CD4-positive, alpha-beta T cell (primary cell): Measurements from ENCODE around the gene COX17. TPM values are rescaled to one million over a fixed set of nuclear protein-coding genes. Genes with fewer than 3 reads are reported as not detected.
A peak's percentile ranks its signal among the peaks of the same experiment; 100 is the strongest.

Experiments
- ATAC-seq: fragments of 200-7000 bp; cut with Tn5 transposase; one replicate; pipeline ENCODE4 v1.10.0; 2022; ENCODE audit warnings: mild to moderate bottlenecking; ENCODE audit not compliant: poor library complexity
- CTCF ChIA-PET: fragments of 350-600 bp; sonication (Branson Sonifier 250); formaldehyde crosslinking; loops from one replicate; lab custom pipeline; 2021; ENCODE audit warnings: antibody characterized with exemption, inconsistent platforms; lab: Charles Lee
- POLR2A ChIA-PET: fragments of 350-600 bp; sonication (Branson Sonifier 250); formaldehyde crosslinking; loops from one replicate; lab custom pipeline; 2021; ENCODE audit warnings: antibody characterized with exemption, inconsistent platforms; lab: Charles Lee
- DNase-seq, 14 experiments: peaks; one replicate each; pipeline ENCODE4 v3.0.0-alpha.2; 2013 to 2020; ENCODE audit warnings: mixed read lengths in 2 of 14
- H3K27ac ChIP-seq, 2 donors: one replicate each; pipeline versions ENCODE4 v1.5.1 to v1.7.0; 2013; ENCODE audit warnings: low read length in 2 of 2, low read depth in 1 of 2, mild to moderate bottlenecking in 1 of 2
- H3K27me3 ChIP-seq, 2 experiments: 1 replicate in 1 of 2; 2 replicates in 1 of 2; pipeline versions ENCODE4 v1.6.1 to v1.7.0; 2013; ENCODE audit warnings: low read length in 2 of 2, control low read depth in 1 of 2, mild to moderate bottlenecking in 1 of 2, moderate library complexity in 1 of 2; ENCODE audit not compliant: insufficient read depth in 2 of 2, control insufficient read depth in 1 of 2
- H3K36me3 ChIP-seq: one replicate; pipeline ENCODE4 v1.6.1; 2013; ENCODE audit warnings: low read length, control low read depth; ENCODE audit not compliant: insufficient read depth
- H3K4me1 ChIP-seq: one replicate; pipeline ENCODE4 v1.6.1; 2013; ENCODE audit warnings: low read length, control low read depth; ENCODE audit not compliant: insufficient read depth
- H3K4me3 ChIP-seq: one replicate; pipeline ENCODE4 v1.5.1; 2013; ENCODE audit warnings: mild to moderate bottlenecking, low read length, moderate library complexity
- H3K9me3 ChIP-seq, 2 experiments: 1 replicate in 1 of 2; 2 replicates in 1 of 2; pipeline versions ENCODE4 v1.6.1 to v1.7.0; 2013; ENCODE audit warnings: low read length in 2 of 2, mild to moderate bottlenecking in 2 of 2, control low read depth in 1 of 2, moderate library complexity in 1 of 2; ENCODE audit not compliant: control insufficient read depth in 1 of 2, insufficient read depth in 1 of 2
- H3K27ac Mint-ChIP-seq: one replicate; pipeline ENCODE4 v1.8.0; 2020; ENCODE audit warnings: mixed read lengths
- H3K27me3 Mint-ChIP-seq: one replicate; pipeline ENCODE4 v1.8.0; 2021; ENCODE audit warnings: mixed read lengths
- H3K36me3 Mint-ChIP-seq: one replicate; pipeline ENCODE4 v1.8.0; 2021; ENCODE audit warnings: low read depth, mixed read lengths
- H3K4me1 Mint-ChIP-seq: one replicate; pipeline ENCODE4 v1.8.0; 2021; ENCODE audit warnings: low read depth, mixed read lengths
- H3K4me3 Mint-ChIP-seq: one replicate; pipeline ENCODE4 v1.8.0; 2020; ENCODE audit warnings: mild to moderate bottlenecking, mixed read lengths
- H3K9me3 Mint-ChIP-seq: one replicate; pipeline ENCODE4 v1.8.0; 2020; ENCODE audit warnings: mixed read lengths
- intact Hi-C, 2 experiments: fragments of 100-400 bp; cut with DNase I in 1 of 2; cut with micrococcal nuclease in 1 of 2; formaldehyde crosslinking; loops; one replicate each; pipeline versions ENCODE4 v1.15.1 to v1.9.0; 2023 to 2025; cut with DNase I, micrococcal nuclease
- total RNA-seq, 174 experiments: library from RNA in 2 of 174; stranded (reverse) in 2 of 174; gene quantifications; one replicate each; pipeline ENCODE4 v1.2.3 and lab custom pipeline; 2021 to 2026
- TF ChIP-seq, protein P1 (sequence below): fragments of 200-600 bp; IDR thresholded peaks from one replicate; pipeline ENCODE4 v1.8.0; 2022; ENCODE audit warnings: antibody characterized with exemption, mild to moderate bottlenecking

COX17 gene
- total RNA-seq, 2 experiments from 2014 or later: 24.6 to 26.3 TPM

GRCh38 chr3:119672776-119673175 lies 4.4 kb downstream of the COX17 start:
- Mint-ChIP-seq H3K36me3 (peaks cover 81% of the 10 kb centered on the region), H3K4me1 (peaks cover 49% of the 10 kb centered on the region), H3K4me3 (no peak overlapping the region), H3K27ac (peak overlapping the region; percentile 39), H3K27me3 (no peaks in the 10 kb centered on the region), H3K9me3 (no peaks in the 10 kb centered on the region)
- TF ChIP-seq, protein P1, sequence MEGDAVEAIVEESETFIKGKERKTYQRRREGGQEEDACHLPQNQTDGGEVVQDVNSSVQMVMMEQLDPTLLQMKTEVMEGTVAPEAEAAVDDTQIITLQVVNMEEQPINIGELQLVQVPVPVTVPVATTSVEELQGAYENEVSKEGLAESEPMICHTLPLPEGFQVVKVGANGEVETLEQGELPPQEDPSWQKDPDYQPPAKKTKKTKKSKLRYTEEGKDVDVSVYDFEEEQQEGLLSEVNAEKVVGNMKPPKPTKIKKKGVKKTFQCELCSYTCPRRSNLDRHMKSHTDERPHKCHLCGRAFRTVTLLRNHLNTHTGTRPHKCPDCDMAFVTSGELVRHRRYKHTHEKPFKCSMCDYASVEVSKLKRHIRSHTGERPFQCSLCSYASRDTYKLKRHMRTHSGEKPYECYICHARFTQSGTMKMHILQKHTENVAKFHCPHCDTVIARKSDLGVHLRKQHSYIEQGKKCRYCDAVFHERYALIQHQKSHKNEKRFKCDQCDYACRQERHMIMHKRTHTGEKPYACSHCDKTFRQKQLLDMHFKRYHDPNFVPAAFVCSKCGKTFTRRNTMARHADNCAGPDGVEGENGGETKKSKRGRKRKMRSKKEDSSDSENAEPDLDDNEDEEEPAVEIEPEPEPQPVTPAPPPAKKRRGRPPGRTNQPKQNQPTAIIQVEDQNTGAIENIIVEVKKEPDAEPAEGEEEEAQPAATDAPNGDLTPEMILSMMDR: no peak
- no peak for ATAC-seq
- DNase-seq: no peak
- H3K9me3 ChIP-seq: no peaks in the 10 kb centered on the region
- ChIA-PET POLR2A (interaction anchor here (1.2 kb wide), 1 partner anchor 8 kb away, joined by 6 read pairs; no protein-coding TSS in a partner anchor), CTCF (no interaction called here)
- H3K4me3 ChIP-seq: no peak overlapping the region
- H3K27me3 ChIP-seq: no peaks in the 10 kb centered on the region
- intact Hi-C loops: loop anchor here in 1 of 2 experiments (10.0 kb wide), 1 partner anchor 422 kb away; the partner anchor contains the start of gene GSK3B
- no peak overlapping the region for H3K27ac ChIP-seq
- H3K4me1 ChIP-seq: peaks cover 8% of the 10 kb centered on the region
- peaks cover 67% of the 10 kb centered on the region for H3K36me3 ChIP-seq

GRCh38 chr3:119669906-119670570 lies 7.2 kb downstream of the COX17 start:
- Mint-ChIP-seq H3K27me3 (no peaks in the 10 kb centered on the region), H3K4me1 (peaks cover 25% of the 10 kb centered on the region), H3K27ac (peak overlapping the region; percentile 78), H3K4me3 (no peak overlapping the region), H3K36me3 (peaks cover 78% of the 10 kb centered on the region), H3K9me3 (no peaks in the 10 kb centered on the region)
- Histone ChIP-seq H3K4me1 (no peaks in the 10 kb centered on the region), H3K36me3 (peaks cover 78% of the 10 kb centered on the region), H3K27me3 (no peaks in the 10 kb centered on the region), H3K9me3 (no peaks in the 10 kb centered on the region), H3K4me3 (no peak overlapping the region), H3K27ac (no peak overlapping the region)
- CTCF ChIA-PET: no interaction called here
- TF ChIP-seq, protein P1: no peak
- intact Hi-C loops: loop anchor here in 1 of 2 experiments (10.0 kb wide), 1 partner anchor 425 kb away; the partner anchor contains the start of gene GSK3B
- no peak for ATAC-seq
- POLR2A ChIA-PET: no interaction called here
- DNase-seq: no peak

DNA sequence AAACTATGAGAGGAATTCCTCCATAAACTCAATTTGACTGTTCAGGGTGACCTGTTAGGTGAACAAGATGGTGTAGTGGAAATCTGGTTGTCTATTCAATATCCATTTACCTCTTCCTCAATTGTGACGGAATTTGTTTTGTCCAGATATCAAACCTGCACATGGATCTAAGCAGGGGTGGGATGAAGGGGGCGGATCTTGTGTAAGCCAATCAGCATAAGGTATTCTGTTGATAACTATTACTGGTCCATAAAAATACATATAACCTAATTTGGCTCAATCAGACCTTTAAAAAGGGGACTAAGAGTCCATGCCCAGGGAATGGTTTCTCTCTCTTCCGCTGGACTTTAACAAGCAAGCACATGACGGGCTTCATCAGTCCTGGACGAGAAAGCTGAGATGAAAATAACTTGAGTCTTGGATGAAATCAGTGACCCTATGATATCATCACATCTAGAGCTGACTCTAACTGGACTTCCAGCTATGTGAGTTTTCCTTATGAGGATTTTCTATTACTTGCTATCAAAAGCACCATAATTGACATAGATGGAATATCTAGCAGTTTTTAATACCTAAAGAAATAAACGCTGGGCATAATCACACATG lies 11.1 kb downstream of the COX17 start:
- H3K27me3 ChIP-seq: no peaks in the 10 kb centered on the region
- intact Hi-C loops: no loop called here
- Mint-ChIP-seq H3K27ac (no peak overlapping the region), H3K4me1 (peaks cover 6% of the 10 kb centered on the region), H3K27me3 (no peaks in the 10 kb centered on the region), H3K9me3 (no peaks in the 10 kb centered on the region), H3K36me3 (peaks cover 41% of the 10 kb centered on the region), H3K4me3 (no peak overlapping the region)
- ChIA-PET CTCF (no interaction called here), POLR2A (no interaction called here)
- H3K27ac ChIP-seq: no peak overlapping the region
- no peaks in the 10 kb centered on the region for H3K4me1 ChIP-seq
- H3K36me3 ChIP-seq: peaks cover 45% of the 10 kb centered on the region
- no peak overlapping the region for H3K4me3 ChIP-seq
- DNase-seq (no peak), ATAC-seq (no peak)
- TF ChIP-seq, protein P1: no peak
- no peaks in the 10 kb centered on the region for H3K9me3 ChIP-seq
